Hepatocyte (in vitro differentiated cells): ENCODE results near the gene PNPLA5. TPM values are rescaled to one million over a fixed set of nuclear protein-coding genes. Genes with fewer than 3 reads are reported as not detected.

Source experiments
- DNase-seq: peaks from one replicate; pipeline ENCODE4 v3.0.0-alpha.2; 2016; ENCODE audit warnings: low spot score
- H2AFZ ChIP-seq: fragments of 200-600 bp; sonication (generic); 2 replicates; pipeline ENCODE4 v1.6.0; 2016; ENCODE audit warnings: antibody characterized with exemption, mild to moderate bottlenecking
- H3K27ac ChIP-seq: fragments of 200-600 bp; sonication (generic); 2 replicates; pipeline ENCODE4 v1.5.1; 2016; ENCODE audit warnings: mild to moderate bottlenecking
- H3K27me3 ChIP-seq: fragments of 200-600 bp; sonication (generic); 2 replicates; pipeline ENCODE4 v1.6.1; 2016
- H3K36me3 ChIP-seq: fragments of 200-600 bp; sonication (generic); replicated peaks from 2 replicates; pipeline ENCODE4 v1.5.1; 2016; ENCODE audit warnings: low read depth; ENCODE audit not compliant: insufficient read depth
- H3K4me1 ChIP-seq: fragments of 200-600 bp; sonication (generic); 2 replicates; pipeline ENCODE4 v1.5.1; 2016; ENCODE audit warnings: mild to moderate bottlenecking, moderate library complexity; ENCODE audit not compliant: insufficient read depth
- H3K4me2 ChIP-seq: fragments of 200-600 bp; sonication (generic); 2 replicates; pipeline ENCODE4 v1.6.0; 2016
- H3K4me3 ChIP-seq: fragments of 200-600 bp; sonication (generic); 2 replicates; pipeline ENCODE4 v1.5.1; 2016; ENCODE audit warnings: mild to moderate bottlenecking
- H3K79me2 ChIP-seq: fragments of 200-600 bp; sonication (generic); 2 replicates; pipeline ENCODE4 v1.6.0; 2017; ENCODE audit warnings: mild to moderate bottlenecking
- H3K9me2 ChIP-seq: fragments of 200-600 bp; sonication (generic); replicated peaks from 2 replicates; pipeline ENCODE4 v1.6.0; 2017; ENCODE audit warnings: mild to moderate bottlenecking; ENCODE audit not compliant: insufficient read depth
- H3K9me3 ChIP-seq: fragments of 200-600 bp; sonication (generic); 2 replicates; pipeline ENCODE4 v1.5.1; 2016; ENCODE audit warnings: low read depth, mild to moderate bottlenecking
- H4K20me1 ChIP-seq: fragments of 200-600 bp; sonication (generic); 2 replicates; pipeline ENCODE4 v1.6.0; 2016; ENCODE audit warnings: mild to moderate bottlenecking; ENCODE audit not compliant: insufficient read depth, poor library complexity, severe bottlenecking
- EZH2 ChIP-seq: fragments of 200-600 bp; sonication (generic); IDR thresholded peaks from 2 replicates; pipeline ENCODE4 v1.6.1; 2016; ENCODE audit warnings: antibody characterized with exemption, mild to moderate bottlenecking, borderline replicate concordance
- EZH2phosphoT487 ChIP-seq: fragments of 200-600 bp; sonication (generic); IDR thresholded peaks from one replicate; pipeline ENCODE4 v1.6.1; 2018; ENCODE audit warnings: antibody characterized with exemption, mild to moderate bottlenecking, low read depth, moderate library complexity; ENCODE audit not compliant: unreplicated experiment, severe bottlenecking
- WGBS: methylation state at CpG from one replicate; pipeline ENCODE4 v1.1.6; 2016; ENCODE audit warnings: low lambda C conversion rate; ENCODE audit errors: missing lambda C conversion rate; 5-methylcytosine and 5-hydroxymethylcytosine counted together
- polyA plus RNA-seq: library from polyadenylated mRNA; unstranded; fragments of >200 nt; fragmentation: Nextera tagmentation; extraction: Ambion mirVana; gene quantifications from 2 replicates; pipeline ENCODE4 v1.2.1, GENCODE V29; 2016
- total RNA-seq: library from RNA; depleted of rRNA; stranded (reverse); fragments of >200 nt; gene quantifications from 2 replicates; pipeline ENCODE4 v1.2.3, GENCODE V29; 2014
- TF ChIP-seq, protein P1 (sequence below): fragments of 200-600 bp; sonication (generic); IDR thresholded peaks from 2 replicates; pipeline ENCODE4 v1.5.1; 2016; ENCODE audit warnings: antibody characterized with exemption, mild to moderate bottlenecking; ENCODE audit not compliant: poor library complexity

Gene PNPLA5
- total and polyA plus RNA-seq, 2 experiments from 2014 or later = 0.11 to 0.57 TPM

DNA sequence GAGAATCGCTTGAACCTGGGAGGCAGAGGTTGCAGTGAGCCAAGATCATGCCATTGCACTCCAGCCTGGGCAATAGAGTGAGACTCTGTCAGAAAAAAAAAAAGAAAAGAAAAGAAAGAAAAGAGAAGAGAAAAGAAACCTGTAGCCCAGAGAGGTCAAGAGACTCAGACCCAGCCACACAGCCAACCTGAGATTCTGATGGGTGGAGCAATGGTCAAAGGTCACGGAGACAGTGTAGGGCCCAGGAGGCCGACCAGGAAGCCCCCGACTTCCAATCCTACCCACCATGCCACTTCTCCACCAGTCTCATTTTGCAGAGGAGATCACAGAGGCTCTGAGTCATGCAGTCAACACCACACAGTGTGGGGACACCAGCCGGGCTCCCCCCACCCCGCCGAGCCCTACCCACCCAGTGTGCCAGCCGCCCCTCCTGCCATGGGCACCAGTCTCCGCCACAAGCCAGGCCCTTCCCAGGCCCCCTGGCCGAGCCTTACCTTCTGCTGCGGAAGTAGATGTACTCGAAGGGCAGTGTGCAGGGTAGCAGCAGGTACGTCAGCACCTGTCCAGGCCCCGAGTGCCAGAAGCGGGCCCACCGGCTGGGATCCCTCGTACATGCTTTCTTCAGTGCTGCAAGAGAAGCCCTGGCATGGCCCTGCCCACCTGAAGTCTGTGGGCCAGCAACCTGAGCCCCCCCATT is 7.9 kb downstream of the PNPLA5 start:
- 90% methylated on average over 11 of the region's 17 CpGs for WGBS
- Histone ChIP-seq H3K9me3 (no peaks in the 10 kb centered on the region), H3K79me2 (no peaks in the 10 kb centered on the region), H3K4me2 (no peak overlapping the region), H3K9me2 (no peaks in the 10 kb centered on the region), H3K4me3 (no peak overlapping the region), H2AFZ (no peak overlapping the region), H3K27ac (no peak overlapping the region), H3K36me3 (no peaks in the 10 kb centered on the region), H3K27me3 (peaks cover 5% of the 10 kb centered on the region), H3K4me1 (no peaks in the 10 kb centered on the region), H4K20me1 (no peaks in the 10 kb centered on the region)
- no peak for DNase-seq
- TF ChIP-seq, protein P1, sequence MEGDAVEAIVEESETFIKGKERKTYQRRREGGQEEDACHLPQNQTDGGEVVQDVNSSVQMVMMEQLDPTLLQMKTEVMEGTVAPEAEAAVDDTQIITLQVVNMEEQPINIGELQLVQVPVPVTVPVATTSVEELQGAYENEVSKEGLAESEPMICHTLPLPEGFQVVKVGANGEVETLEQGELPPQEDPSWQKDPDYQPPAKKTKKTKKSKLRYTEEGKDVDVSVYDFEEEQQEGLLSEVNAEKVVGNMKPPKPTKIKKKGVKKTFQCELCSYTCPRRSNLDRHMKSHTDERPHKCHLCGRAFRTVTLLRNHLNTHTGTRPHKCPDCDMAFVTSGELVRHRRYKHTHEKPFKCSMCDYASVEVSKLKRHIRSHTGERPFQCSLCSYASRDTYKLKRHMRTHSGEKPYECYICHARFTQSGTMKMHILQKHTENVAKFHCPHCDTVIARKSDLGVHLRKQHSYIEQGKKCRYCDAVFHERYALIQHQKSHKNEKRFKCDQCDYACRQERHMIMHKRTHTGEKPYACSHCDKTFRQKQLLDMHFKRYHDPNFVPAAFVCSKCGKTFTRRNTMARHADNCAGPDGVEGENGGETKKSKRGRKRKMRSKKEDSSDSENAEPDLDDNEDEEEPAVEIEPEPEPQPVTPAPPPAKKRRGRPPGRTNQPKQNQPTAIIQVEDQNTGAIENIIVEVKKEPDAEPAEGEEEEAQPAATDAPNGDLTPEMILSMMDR = no peak
- TF ChIP-seq EZH2 (no peak), EZH2phosphoT487 (no peak)

DNA sequence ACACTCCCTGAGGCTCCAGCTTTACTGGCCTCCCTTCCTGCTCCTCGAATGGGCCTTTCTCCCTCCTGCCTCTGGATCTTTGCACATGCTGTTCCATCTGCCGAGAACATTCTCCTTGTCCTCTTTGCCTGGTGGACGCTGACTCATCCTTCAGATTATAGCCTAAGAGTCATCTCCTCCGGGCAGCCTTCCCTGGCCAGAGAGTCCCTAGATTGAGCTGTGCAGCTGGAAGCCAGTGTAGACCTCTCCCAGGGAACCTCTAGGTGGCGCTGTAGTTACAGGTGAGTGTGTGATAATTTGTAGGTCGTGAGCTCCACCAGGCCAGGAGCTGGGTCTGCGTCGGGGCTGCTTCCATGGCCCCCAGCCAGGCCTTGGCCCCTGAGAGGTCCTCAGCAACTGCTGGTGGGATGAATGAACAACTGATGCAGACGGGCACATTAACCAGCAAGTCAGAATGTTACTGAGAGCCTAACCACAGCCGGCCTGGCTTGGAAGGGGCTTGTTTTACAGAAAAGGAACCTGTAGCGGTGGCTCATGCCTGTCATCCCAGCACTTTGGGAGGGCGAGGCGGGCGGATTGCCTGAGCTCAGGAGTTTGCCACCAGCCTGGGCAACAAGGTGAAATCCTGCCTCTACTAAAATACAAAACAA is 8.7 kb downstream of the PNPLA5 start:
- Histone ChIP-seq H2AFZ (no peak overlapping the region), H3K36me3 (no peaks in the 10 kb centered on the region), H3K27ac (no peak overlapping the region), H3K4me3 (no peak overlapping the region), H3K4me2 (no peak overlapping the region), H3K9me2 (no peaks in the 10 kb centered on the region), H3K4me1 (no peaks in the 10 kb centered on the region), H3K9me3 (no peaks in the 10 kb centered on the region), H3K27me3 (peaks cover 5% of the 10 kb centered on the region), H4K20me1 (no peaks in the 10 kb centered on the region), H3K79me2 (no peaks in the 10 kb centered on the region)
- WGBS = 37% methylated on average over 11 of the region's 14 CpGs
- TF ChIP-seq, protein P1 = peak; percentile 58
- TF ChIP-seq EZH2 = no peak
- DNase-seq = peak; percentile 78

DNA sequence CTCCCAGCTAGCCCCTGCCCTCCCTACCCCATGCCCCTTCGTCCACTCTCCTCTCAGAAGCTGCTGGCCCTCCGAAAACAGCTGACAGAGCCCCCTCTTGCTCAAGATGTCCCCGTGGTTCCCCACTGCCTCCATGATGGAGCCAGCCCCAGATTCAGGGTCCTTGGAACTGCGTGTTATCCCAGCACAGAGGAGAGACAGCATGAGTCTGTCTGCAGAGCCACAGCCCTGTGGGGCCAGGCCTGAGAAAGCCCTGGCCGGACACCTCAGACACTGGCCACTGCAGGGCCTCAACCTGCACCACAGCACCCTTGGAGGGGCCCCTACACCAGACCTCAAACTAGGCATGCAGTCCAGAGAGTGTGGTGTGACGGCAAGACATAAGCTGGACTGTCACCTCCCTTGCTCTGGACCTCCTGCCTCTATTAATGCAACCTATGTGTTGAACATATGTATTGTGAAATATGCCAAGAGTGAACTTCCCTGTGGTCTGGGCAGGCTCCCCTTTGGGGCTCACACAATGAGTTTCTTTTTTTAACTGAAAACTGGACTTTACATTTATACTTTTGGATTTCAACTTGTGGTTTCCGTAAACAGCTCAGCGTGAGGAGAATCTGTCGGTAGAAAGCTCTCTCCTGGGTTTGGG is 9.6 kb downstream of the PNPLA5 start:
- no peaks in the 10 kb centered on the region for H3K9me2 ChIP-seq
- H3K27me3 ChIP-seq = peaks cover 3% of the 10 kb centered on the region
- no peak overlapping the region for H2AFZ ChIP-seq
- H3K9me3 ChIP-seq = no peaks in the 10 kb centered on the region
- H3K79me2 ChIP-seq = no peaks in the 10 kb centered on the region
- no peak overlapping the region for H3K4me2 ChIP-seq
- 88% methylated on average over 9 of the region's 9 CpGs for WGBS
- TF ChIP-seq, protein P1 = no peak
- TF ChIP-seq EZH2phosphoT487 = no peak
- TF ChIP-seq EZH2 = no peak
- no peaks in the 10 kb centered on the region for H3K4me1 ChIP-seq
- H3K36me3 ChIP-seq = no peaks in the 10 kb centered on the region
- no peak overlapping the region for H3K4me3 ChIP-seq
- no peaks in the 10 kb centered on the region for H4K20me1 ChIP-seq
- no peak for DNase-seq
- no peak overlapping the region for H3K27ac ChIP-seq
